Liver (tissue), 10 donors: ENCODE data around the gene CHST12. TPM values are rescaled to one million over a fixed set of nuclear protein-coding genes. Genes with fewer than 3 reads are reported as not detected.

Source experiments
- DNase-seq: peaks from one replicate; pipeline ENCODE4 v3.0.0-alpha.2; 2017; ENCODE audit warnings: low spot score
- H3K27ac ChIP-seq, 2 donors: one replicate each; pipeline ENCODE4 v1.7.0; 2013; ENCODE audit warnings: inconsistent platforms in 2 of 2, low read length in 2 of 2, control low read depth in 1 of 2, low read depth in 1 of 2, mild to moderate bottlenecking in 1 of 2
- H3K27me3 ChIP-seq, 4 donors: one replicate each; pipeline versions ENCODE4 v1.6.1 to v1.7.0; 2013; ENCODE audit warnings: low read length in 3 of 4, inconsistent platforms in 1 of 4, mild to moderate bottlenecking in 1 of 4, moderate library complexity in 1 of 4; ENCODE audit not compliant: control insufficient read depth in 4 of 4, insufficient read depth in 4 of 4
- H3K36me3 ChIP-seq, 4 donors: one replicate each; pipeline versions ENCODE4 v1.6.1 to v1.7.0; 2013; ENCODE audit warnings: low read length in 3 of 4, mild to moderate bottlenecking in 3 of 4, low read depth in 1 of 4, moderate library complexity in 1 of 4; ENCODE audit not compliant: control insufficient read depth in 4 of 4, insufficient read depth in 3 of 4
- H3K4me1 ChIP-seq, 4 donors: one replicate each; pipeline versions ENCODE4 v1.6.1 to v1.7.0; 2013; ENCODE audit warnings: low read length in 3 of 4, mild to moderate bottlenecking in 3 of 4, moderate library complexity in 1 of 4; ENCODE audit not compliant: control insufficient read depth in 4 of 4, insufficient read depth in 4 of 4
- H3K4me3 ChIP-seq, 3 donors: one replicate each; pipeline versions ENCODE4 v1.6.1 to v1.7.0; 2013; ENCODE audit warnings: low read length in 3 of 3, control low read depth in 1 of 3, low read depth in 1 of 3, mild to moderate bottlenecking in 1 of 3
- H3K9ac ChIP-seq, 2 donors: one replicate each; pipeline ENCODE4 v1.7.0; 2013; ENCODE audit warnings: low read length in 2 of 2, mild to moderate bottlenecking in 2 of 2, moderate library complexity in 2 of 2, control low read depth in 1 of 2, low read depth in 1 of 2
- H3K9me3 ChIP-seq, 4 donors: one replicate each; pipeline versions ENCODE4 v1.6.1 to v1.7.0; 2013; ENCODE audit warnings: low read length in 3 of 4; ENCODE audit not compliant: control insufficient read depth in 4 of 4
- EGR1 ChIP-seq, 2 donors: IDR thresholded peaks; 2 replicates each; pipeline ENCODE4 v1.6.1; 2016 to 2018; ENCODE audit warnings: antibody characterized with exemption in 2 of 2, low read depth in 2 of 2
- GABPA ChIP-seq, 2 donors: IDR thresholded peaks in 1 of 2; conservative IDR thresholded peaks in 1 of 2; 2 replicates each; pipeline ENCODE4 v1.6.1; 2016; ENCODE audit warnings: antibody characterized with exemption in 2 of 2, mild to moderate bottlenecking in 1 of 2, moderate library complexity in 1 of 2
- HNF4G ChIP-seq: IDR thresholded peaks from 2 replicates; pipeline ENCODE4 v1.6.1; 2016; ENCODE audit warnings: antibody characterized with exemption
- JUND ChIP-seq, 2 donors: IDR thresholded peaks; 2 replicates each; pipeline ENCODE4 v1.6.1; 2016; ENCODE audit warnings: antibody characterized with exemption in 2 of 2
- NR2F2 ChIP-seq: IDR thresholded peaks from 2 replicates; pipeline ENCODE4 v1.6.1; 2016; ENCODE audit warnings: antibody characterized with exemption
- RAD21 ChIP-seq, 2 donors: IDR thresholded peaks; 2 replicates each; pipeline ENCODE4 v1.6.1; 2016; ENCODE audit warnings: antibody characterized with exemption in 2 of 2, mild to moderate bottlenecking in 2 of 2
- SP1 ChIP-seq: IDR thresholded peaks from 2 replicates; pipeline ENCODE4 v1.6.1; 2018; ENCODE audit warnings: antibody characterized with exemption, mild to moderate bottlenecking
- TAF1 ChIP-seq: conservative IDR thresholded peaks from 2 replicates; pipeline ENCODE4 v1.6.1; 2016; ENCODE audit warnings: antibody characterized with exemption, mild to moderate bottlenecking
- WGBS: extraction: QIAGEN DNeasy Blood & Tissue Kit; methylation state at CpG from one replicate; pipeline ENCODE4 v1.1.7; 2013; 5-methylcytosine and 5-hydroxymethylcytosine counted together
- polyA plus RNA-seq, 2 donors: library from polyadenylated mRNA; stranded (reverse) in 1 of 2; unstranded in 1 of 2; fragments of 200-250 nt in 1 of 2; fragments of >200 nt in 1 of 2; fragmentation: Nextera tagmentation in 1 of 2; extraction: Ambion mirVana in 1 of 2; gene quantifications; one replicate each; pipeline versions ENCODE4 v1.2.1 to v1.2.3, GENCODE V29; 2013 to 2015
- small RNA-seq: library from RNA; depleted of rRNA; stranded (forward); fragments of <200 nt; gene quantifications from one replicate; pipeline ENCODE3, GENCODE V24; 2014
- total RNA-seq, 2 donors: library from RNA; depleted of rRNA; stranded (reverse); fragments of >200 nt; gene quantifications; one replicate each; pipeline ENCODE4 v1.2.3, GENCODE V29; 2014
- TF ChIP-seq, protein P1 (sequence below): IDR thresholded peaks from 2 replicates; pipeline ENCODE4 v1.6.1; 2016; ENCODE audit warnings: antibody characterized with exemption
- TF ChIP-seq, protein P2 (sequence below): fragments of 150-350 bp; IDR thresholded peaks from 2 replicates; pipeline ENCODE4 v1.5.1; 2017; ENCODE audit warnings: improper control_type of control experiment, low read depth, low read length; ENCODE audit not compliant: missing input control
- TF ChIP-seq, protein P3 (sequence below): IDR thresholded peaks from 2 replicates; pipeline ENCODE4 v1.6.1; 2016; ENCODE audit warnings: antibody characterized with exemption
- TF ChIP-seq, protein P4 (sequence below): IDR thresholded peaks from 2 replicates; pipeline ENCODE4 v1.6.1; 2016; ENCODE audit warnings: antibody characterized with exemption, mild to moderate bottlenecking
- donor health status: healthy.
- donor health status: healthy.
- donor health status: healthy.
- donor health status: healthy.
- donor health status: healthy.

Gene CHST12
- total and polyA plus RNA-seq, 4 donors = 3.2 to 11.9 (median 5.2) TPM

DNA sequence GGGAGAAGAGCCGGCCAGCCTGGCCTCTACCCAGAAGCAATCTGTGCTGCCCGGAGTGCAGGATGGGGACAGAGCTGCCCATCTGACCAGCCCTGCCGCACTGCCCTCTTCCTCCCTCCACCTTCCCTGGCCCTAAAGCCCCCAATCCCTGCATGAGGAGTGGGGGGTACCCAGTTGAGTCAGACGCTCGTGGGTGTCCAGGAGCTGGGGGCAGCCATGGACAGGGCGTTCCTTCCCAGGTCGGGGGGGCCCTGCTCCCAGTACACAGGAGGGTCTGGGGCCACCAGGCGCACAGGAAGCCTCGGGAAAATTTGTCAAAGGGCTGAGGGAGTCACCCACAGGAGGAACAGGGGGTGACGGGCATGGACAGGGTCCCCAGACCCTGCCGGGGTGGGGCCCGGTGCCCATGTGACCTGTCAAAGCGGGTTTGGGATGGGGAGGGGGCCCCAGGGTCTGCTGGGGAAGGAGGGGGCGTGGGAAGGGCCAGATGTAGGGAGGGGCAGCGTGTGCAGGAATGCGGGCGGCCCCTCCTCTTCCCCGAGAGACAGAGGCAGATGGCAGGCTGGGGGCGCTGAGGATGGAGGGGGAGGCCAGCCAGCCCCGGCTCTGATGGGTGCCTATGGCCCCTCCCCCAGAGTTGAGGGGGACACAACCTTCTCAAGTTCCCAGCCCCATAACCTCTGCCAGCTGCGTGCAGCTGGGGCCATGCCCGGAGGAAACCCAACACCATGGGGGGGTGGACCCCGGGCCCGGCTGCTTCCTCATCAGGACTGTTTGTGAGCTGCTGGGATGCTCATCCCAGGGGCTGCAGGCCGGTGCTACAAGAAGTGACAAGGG lies 94.3 kb downstream of the CHST12 start:
- H3K9ac ChIP-seq = no peak overlapping the region
- no peaks in the 10 kb centered on the region for H3K9me3 ChIP-seq
- H3K4me1 ChIP-seq = no peaks in the 10 kb centered on the region
- H3K4me3 ChIP-seq = no peak overlapping the region
- H3K36me3 ChIP-seq = no peaks in the 10 kb centered on the region
- TF ChIP-seq HNF4G (no peak), JUND (IDR thresholded peaks at IDR 0.05) (no peak), RAD21 (IDR thresholded peaks at IDR 0.05) (no peak), GABPA (IDR thresholded peaks at IDR 0.05 in 1 of 2, conservative IDR thresholded peaks at IDR 0.05 in 1 of 2) (no peak), NR2F2 (no peak), TAF1 (no peak), SP1 (no peak), EGR1 (IDR thresholded peaks at IDR 0.05; ENCODE audit: low read depth in 2 of 2) (no peak)
- TF ChIP-seq, protein P1, sequence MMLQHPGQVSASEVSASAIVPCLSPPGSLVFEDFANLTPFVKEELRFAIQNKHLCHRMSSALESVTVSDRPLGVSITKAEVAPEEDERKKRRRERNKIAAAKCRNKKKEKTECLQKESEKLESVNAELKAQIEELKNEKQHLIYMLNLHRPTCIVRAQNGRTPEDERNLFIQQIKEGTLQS = no peak
- TF ChIP-seq, protein P2, sequence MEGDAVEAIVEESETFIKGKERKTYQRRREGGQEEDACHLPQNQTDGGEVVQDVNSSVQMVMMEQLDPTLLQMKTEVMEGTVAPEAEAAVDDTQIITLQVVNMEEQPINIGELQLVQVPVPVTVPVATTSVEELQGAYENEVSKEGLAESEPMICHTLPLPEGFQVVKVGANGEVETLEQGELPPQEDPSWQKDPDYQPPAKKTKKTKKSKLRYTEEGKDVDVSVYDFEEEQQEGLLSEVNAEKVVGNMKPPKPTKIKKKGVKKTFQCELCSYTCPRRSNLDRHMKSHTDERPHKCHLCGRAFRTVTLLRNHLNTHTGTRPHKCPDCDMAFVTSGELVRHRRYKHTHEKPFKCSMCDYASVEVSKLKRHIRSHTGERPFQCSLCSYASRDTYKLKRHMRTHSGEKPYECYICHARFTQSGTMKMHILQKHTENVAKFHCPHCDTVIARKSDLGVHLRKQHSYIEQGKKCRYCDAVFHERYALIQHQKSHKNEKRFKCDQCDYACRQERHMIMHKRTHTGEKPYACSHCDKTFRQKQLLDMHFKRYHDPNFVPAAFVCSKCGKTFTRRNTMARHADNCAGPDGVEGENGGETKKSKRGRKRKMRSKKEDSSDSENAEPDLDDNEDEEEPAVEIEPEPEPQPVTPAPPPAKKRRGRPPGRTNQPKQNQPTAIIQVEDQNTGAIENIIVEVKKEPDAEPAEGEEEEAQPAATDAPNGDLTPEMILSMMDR = no peak
- TF ChIP-seq, protein P3, sequence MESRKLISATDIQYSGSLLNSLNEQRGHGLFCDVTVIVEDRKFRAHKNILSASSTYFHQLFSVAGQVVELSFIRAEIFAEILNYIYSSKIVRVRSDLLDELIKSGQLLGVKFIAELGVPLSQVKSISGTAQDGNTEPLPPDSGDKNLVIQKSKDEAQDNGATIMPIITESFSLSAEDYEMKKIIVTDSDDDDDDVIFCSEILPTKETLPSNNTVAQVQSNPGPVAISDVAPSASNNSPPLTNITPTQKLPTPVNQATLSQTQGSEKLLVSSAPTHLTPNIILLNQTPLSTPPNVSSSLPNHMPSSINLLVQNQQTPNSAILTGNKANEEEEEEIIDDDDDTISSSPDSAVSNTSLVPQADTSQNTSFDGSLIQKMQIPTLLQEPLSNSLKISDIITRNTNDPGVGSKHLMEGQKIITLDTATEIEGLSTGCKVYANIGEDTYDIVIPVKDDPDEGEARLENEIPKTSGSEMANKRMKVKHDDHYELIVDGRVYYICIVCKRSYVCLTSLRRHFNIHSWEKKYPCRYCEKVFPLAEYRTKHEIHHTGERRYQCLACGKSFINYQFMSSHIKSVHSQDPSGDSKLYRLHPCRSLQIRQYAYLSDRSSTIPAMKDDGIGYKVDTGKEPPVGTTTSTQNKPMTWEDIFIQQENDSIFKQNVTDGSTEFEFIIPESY = no peak
- TF ChIP-seq, protein P4, sequence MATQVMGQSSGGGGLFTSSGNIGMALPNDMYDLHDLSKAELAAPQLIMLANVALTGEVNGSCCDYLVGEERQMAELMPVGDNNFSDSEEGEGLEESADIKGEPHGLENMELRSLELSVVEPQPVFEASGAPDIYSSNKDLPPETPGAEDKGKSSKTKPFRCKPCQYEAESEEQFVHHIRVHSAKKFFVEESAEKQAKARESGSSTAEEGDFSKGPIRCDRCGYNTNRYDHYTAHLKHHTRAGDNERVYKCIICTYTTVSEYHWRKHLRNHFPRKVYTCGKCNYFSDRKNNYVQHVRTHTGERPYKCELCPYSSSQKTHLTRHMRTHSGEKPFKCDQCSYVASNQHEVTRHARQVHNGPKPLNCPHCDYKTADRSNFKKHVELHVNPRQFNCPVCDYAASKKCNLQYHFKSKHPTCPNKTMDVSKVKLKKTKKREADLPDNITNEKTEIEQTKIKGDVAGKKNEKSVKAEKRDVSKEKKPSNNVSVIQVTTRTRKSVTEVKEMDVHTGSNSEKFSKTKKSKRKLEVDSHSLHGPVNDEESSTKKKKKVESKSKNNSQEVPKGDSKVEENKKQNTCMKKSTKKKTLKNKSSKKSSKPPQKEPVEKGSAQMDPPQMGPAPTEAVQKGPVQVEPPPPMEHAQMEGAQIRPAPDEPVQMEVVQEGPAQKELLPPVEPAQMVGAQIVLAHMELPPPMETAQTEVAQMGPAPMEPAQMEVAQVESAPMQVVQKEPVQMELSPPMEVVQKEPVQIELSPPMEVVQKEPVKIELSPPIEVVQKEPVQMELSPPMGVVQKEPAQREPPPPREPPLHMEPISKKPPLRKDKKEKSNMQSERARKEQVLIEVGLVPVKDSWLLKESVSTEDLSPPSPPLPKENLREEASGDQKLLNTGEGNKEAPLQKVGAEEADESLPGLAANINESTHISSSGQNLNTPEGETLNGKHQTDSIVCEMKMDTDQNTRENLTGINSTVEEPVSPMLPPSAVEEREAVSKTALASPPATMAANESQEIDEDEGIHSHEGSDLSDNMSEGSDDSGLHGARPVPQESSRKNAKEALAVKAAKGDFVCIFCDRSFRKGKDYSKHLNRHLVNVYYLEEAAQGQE = no peak
- WGBS = 56% methylated on average over 25 of the region's 25 CpGs
- no peaks in the 10 kb centered on the region for H3K27me3 ChIP-seq
- H3K27ac ChIP-seq = no peak overlapping the region
- DNase-seq = no peak

Small RNA genes within 50 kb of the gene (small RNA-seq; reads per million reads assigned to genes)
- not detected for gene AC004840.2

Other genes starting within 250 kb of the CHST12 start
- gene MAD1L1, start 170.7 kb upstream of the CHST12 start, total RNA-seq = 10 to 100 TPM; 12.8 to 20.7 TPM
- gene MAD1L1, start 170.7 kb upstream of the CHST12 start, polyA plus RNA-seq = 10 to 100 TPM; 12.9 to 20.1 TPM
- 10 to 100 TPM; 11.4 to 12.3 TPM for gene MRM2, start 161.4 kb upstream of the CHST12 start, total RNA-seq
- gene MRM2, start 161.4 kb upstream of the CHST12 start, polyA plus RNA-seq = 10 to 100 TPM in 1 of 2 donors, 1 to 10 TPM in 1; 9.7 to 14.9 TPM
- gene NUDT1, start 161.4 kb upstream of the CHST12 start, total RNA-seq = 10 to 100 TPM in 1 of 2 donors, 1 to 10 TPM in 1; 1.0 to 22.3 TPM
- gene NUDT1, start 161.4 kb upstream of the CHST12 start, polyA plus RNA-seq = 1 to 10 TPM; 2.3 to 3.9 TPM
- gene SNX8, start 89.2 kb upstream of the CHST12 start, total RNA-seq = 10 to 100 TPM; 10.7 to 20.8 TPM
- 10 to 100 TPM in 1 of 2 donors, 1 to 10 TPM in 1; 8.7 to 19.0 TPM for gene SNX8, start 89.2 kb upstream of the CHST12 start, polyA plus RNA-seq
- 10 to 100 TPM; 63.3 to 98.8 TPM for gene EIF3B, start 48.8 kb upstream of the CHST12 start, total RNA-seq
- gene EIF3B, start 48.8 kb upstream of the CHST12 start, polyA plus RNA-seq = 10 to 100 TPM; 27.4 to 58.3 TPM
- not detected for gene GRIFIN, start 72.8 kb downstream of the CHST12 start, total RNA-seq
- gene GRIFIN, start 72.8 kb downstream of the CHST12 start, polyA plus RNA-seq = not detected
- 1 to 10 TPM; 2.8 to 2.9 TPM for gene LFNG, start 116.2 kb downstream of the CHST12 start, total RNA-seq
- gene LFNG, start 116.2 kb downstream of the CHST12 start, polyA plus RNA-seq = 1 to 10 TPM in 1 of 2 donors, under 1 TPM in 1; 0.22 to 2.4 TPM
- 10 to 100 TPM; 16.5 to 20.7 TPM for gene BRAT1, start 151.9 kb downstream of the CHST12 start, total RNA-seq
- gene BRAT1, start 151.9 kb downstream of the CHST12 start, polyA plus RNA-seq = 10 to 100 TPM in 1 of 2 donors, 1 to 10 TPM in 1; 10.0 to 16.9 TPM
- 1 to 10 TPM; 2.6 to 5.9 TPM for gene IQCE, start 155.4 kb downstream of the CHST12 start, total RNA-seq
- gene IQCE, start 155.4 kb downstream of the CHST12 start, polyA plus RNA-seq = 1 to 10 TPM; 2.1 to 4.6 TPM
- 10 to 100 TPM; 16.7 to 18.1 TPM for gene TTYH3, start 228.4 kb downstream of the CHST12 start, total RNA-seq
- gene TTYH3, start 228.4 kb downstream of the CHST12 start, polyA plus RNA-seq = 10 to 100 TPM in 1 of 2 donors, 1 to 10 TPM in 1; 8.2 to 19.6 TPM